Stimulated activated CD4-positive, alpha-beta T cell treated with anti-CD3 and anti-CD28 coated beads, Interleukin-12 subunit alpha, Interleukin-12 subunit beta, amount 100 ng/mL, for 4 hours (primary cell): Measurements from ENCODE around the gene GRAMD1B.

Source experiments
- DNase-seq: peaks from one replicate; pipeline ENCODE4 v3.0.0-alpha.2; 2020

Gene GRAMD1B

DNA sequence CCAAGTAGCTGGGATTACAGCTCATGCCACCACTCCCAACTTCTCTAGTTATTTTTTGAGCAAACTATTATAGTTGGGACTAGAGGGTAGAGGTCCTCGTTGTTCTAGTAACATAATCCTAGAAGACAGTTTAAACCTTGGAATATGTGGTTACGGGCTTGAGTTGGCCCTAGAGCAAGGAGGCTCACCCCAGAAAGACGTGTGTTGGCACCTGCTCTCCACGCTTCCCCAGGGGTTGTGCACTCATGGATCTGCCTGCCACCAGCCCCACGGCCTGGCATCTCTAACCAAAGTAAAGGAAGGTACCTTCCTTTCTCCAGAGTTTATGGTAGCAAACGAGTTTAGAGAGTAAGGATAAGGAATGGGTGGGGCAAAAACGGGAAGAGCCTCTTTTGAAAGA lies 145.4 kb downstream of the GRAMD1B start:
- no peak for DNase-seq

DNA sequence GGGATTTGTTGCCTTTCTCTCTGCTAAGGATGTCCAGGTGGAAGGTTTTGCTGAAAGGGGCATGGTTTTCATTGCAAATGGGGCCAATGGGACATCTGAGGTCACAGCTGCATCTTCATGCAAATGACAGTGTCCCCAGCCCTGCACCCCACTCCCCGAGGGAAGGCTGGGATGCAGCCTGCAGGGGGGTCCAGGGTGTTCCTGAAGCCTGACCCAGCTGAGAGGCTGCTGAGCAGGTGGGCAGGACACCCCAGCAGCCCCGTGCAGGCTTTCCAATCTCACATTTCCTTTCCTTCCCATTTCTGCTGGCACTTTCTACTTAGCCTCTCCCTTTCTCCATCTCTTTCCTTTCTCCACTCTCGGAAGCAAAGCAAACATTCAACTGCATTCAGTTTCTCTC lies 146.0 kb downstream of the GRAMD1B start:
- no peak for DNase-seq

DNA sequence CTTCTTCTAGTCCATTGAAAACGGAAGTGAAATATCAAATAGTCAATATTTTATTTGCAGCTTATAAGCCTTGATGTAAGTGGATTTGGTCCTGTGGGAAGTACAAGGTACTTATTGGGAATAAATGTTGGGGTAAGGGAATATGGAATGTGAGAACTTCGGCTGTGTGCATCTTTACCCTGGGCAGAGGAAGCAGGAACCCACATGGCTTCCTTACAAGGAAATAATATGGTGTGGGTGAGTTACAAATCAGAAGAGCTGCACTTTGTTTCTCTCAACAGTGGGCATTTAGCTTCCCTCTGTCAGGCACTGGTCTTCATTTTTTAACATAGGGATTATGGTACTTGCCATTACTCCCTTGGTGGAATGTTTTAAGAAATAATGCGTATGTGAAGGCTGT lies 146.4 kb downstream of the GRAMD1B start:
- DNase-seq = no peak

DNA sequence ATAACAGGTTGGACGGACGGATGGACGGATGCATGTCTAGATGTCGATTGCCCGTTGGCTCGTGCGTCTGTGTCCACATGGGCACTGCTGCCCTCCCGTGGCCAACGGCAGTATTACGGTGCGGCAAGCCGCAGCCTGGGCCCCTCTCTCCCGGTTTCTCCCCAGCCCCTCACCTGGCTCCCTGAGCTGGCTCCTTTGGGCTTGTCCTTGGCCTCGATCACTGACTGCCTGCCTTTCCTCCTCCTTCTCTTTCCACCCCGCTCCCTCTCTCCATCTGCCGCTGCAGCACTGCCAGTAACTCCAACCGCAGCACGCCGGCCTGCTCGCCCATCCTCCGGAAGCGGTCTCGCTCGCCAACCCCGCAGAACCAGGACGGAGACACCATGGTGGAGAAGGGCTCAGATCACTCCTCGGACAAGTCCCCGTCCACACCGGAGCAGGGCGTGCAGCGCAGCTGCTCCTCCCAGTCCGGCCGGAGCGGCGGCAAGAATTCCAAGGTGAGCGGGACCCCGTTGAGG lies 147.1 kb downstream of the GRAMD1B start:
- DNase-seq = peak; percentile 71

DNA sequence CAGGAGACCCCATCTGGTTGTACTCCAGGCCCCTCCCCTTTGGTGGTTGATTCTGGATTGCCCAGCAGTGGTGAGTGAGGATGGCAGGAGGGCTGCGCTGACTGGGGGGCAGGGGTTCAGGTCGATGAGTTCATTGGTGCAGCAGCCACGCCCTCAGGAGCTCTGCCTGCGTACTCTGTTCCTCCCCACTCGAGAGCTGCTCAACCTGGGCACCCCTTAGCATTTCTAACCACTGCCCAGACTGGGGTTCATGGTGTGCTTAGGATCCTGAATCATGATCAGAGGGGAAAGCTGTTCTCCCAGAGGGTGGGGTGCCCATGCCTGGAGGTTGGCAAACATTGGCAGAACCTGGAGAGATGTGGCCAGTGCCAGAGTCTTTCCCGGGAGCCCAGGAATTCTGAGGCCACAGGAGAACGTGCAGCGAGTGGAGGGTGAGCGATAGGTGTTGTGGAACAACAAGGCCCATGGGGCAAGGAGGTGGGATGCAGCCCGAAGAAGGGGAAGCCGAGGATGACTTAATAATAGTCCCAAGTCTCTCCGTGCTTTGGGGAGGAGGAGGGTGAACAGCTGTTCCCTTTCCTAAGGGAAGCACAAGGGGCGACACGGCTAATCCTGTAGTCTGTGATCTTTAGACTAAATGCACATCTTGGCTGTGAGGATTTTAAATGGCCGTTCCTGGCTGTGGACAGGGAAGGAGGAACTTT lies 148.9 kb downstream of the GRAMD1B start:
- no peak for DNase-seq

DNA sequence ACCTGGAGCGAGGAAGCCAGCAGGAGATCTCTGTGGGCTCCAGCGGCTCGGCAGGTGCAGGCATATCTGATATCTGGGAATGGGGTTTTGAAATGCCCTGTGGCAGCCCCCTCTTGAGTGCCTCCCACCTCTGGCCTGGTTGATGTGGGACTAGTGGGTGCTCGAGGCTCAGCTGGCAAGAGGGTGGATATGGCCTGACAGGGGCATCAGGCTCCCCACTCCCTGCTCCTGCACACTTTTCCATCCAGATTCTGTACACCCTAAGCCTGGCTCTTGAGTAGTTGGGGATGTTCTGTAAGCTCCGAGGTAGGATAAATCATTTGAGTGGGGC lies 149.4 kb downstream of the GRAMD1B start:
- no peak for DNase-seq

GRCh38 chr11:123580137-123580536 lies 150.1 kb downstream of the GRAMD1B start:
- DNase-seq = no peak

- peak; percentile 62 for DNase-seq
Observed at GRCh38 chr11:123580557-123581275, 150.6 kb downstream of the GRAMD1B start.

DNA sequence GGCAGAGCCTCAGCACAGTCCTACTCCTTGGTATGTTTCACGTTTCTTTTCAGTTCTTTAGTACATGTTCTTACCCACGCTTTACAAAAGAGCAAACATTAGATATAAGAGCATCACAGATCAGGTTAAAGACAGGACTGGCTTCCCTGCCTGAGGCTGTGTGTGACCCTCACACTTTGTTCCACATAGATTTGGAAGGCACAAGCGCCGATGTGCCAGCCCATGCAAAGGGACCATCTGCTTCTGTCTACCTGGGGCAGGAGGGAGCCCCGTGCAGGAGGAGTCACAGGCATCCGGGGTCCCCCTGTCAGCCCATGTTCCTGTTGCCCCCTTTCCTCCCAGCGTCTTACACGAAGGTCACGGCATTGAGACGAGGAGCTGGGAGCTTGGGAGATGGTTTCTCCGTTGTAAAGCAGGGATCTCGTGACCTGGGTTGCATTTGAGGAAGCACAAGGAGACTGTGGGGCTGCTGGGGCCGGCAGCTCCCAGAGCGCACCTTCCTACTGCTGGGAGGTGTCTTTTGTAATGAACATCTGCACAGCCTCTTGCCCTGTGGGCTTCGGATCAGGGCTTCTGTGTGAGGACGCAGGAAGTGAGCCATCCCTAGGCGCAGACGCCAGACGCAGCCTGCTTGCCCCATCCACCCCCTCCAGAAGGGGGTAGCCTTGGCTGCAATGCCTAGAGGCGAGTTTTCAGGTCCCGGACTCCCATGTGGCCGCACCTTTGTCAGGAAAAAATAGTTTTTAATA lies 151.8 kb downstream of the GRAMD1B start:
- DNase-seq = no peak

GRCh38 chr11:123582992-123583504 lies 153.0 kb downstream of the GRAMD1B start:
- DNase-seq = no peak

GRCh38 chr11:123584186-123584585 lies 154.1 kb downstream of the GRAMD1B start:
- DNase-seq = no peak

DNA sequence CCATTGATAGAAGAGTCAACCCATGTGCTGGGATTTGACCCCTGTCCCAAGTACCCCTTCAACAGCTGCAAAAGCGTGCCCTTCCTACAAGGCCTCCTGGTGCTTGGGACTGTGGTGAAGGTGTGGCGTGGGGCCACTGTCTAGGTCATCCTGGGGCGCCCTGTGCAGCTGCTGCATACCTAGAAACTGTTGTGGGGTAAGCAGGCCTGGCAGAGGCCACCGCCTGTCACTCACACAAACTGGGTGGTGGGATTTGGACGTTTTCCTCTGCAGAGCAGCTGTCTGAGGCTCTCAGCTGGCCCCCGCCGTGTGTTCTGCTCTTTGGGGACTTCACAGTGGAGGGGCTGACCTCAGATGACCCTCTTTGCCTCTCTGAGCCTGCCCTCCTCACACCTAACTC lies 154.7 kb downstream of the GRAMD1B start:
- DNase-seq = no peak

GRCh38 chr11:123585206-123585605 lies 155.1 kb downstream of the GRAMD1B start:
- DNase-seq = no peak

- no peak for DNase-seq
Observed at GRCh38 chr11:123585706-123586105, 155.6 kb downstream of the GRAMD1B start.

GRCh38 chr11:123586568-123586967 lies 156.5 kb downstream of the GRAMD1B start:
- no peak for DNase-seq

DNA sequence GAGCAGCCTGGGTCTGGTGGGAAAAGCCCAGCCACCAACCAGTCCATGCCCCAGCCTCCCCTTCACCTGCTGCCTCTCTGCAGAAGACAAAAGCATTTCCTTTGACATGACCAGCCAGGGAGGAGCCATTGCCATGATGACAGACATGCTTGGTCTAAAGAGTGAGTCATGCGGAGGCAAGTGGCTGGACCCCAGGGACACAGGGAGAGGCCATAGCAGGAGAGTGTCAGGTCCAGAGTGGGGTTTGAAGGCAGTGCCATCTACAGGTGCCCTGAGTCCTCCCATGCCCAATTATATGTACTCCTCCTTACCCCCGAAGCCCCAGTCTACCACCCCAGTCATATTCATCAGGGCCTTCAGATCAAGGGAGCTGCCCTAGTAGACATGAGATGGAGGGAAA lies 157.0 kb downstream of the GRAMD1B start:
- no peak for DNase-seq

GRCh38 chr11:123587559-123587958 lies 157.5 kb downstream of the GRAMD1B start:
- no peak for DNase-seq

GRCh38 chr11:123588117-123588863 lies 158.2 kb downstream of the GRAMD1B start:
- no peak for DNase-seq

GRCh38 chr11:123588864-123589262 lies 158.8 kb downstream of the GRAMD1B start:
- no peak for DNase-seq

DNA sequence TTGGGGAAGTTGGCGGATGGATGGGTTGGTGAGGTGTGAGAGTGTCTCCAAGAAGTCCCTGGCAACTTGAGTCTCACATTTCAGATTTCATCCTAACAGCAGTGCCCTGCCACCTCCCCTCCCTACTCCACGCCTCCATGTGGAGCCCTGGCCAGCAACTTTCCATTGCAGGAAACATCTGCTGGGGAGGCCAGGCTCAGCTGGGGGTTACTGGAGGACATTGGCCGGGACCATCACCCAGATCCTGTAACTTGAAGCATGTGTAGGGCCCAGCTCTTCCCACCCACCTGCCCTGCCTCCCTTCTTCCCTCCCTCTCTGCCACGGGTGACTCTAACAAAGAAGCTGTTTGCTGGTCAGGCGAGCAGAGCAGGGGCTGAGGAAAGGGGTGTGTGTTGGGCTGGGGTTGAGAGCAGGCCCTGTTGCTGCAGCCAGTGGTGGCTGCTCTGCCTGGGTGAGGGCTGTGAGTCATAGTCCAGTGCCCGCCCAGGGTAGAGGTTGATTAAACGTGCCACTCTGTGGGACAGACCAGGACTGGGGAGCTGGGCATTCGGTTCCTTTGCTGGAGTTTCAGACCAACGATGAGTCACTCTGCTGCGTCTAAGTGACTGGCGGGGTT lies 160.3 kb downstream of the GRAMD1B start:
- no peak for DNase-seq

DNA sequence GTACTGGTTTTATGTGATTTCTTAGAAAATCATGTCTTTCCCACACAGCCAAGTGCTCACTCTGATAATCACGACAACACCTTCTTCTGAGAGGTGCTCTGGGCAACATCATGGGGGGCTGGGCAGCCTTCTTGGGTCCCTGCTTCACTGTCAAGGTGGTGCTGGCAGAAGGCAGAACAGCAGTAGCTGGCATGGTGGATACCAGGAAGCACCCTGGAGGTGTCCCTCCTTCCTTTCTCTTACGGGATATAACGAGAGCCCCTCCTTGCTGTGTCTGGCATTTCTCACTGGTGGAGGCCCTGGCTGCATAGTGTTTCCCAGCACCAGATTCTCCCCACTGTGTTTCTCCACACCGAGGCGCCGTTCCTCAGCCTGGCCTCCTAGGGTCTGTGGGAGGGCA lies 163.5 kb downstream of the GRAMD1B start:
- DNase-seq = no peak

DNA sequence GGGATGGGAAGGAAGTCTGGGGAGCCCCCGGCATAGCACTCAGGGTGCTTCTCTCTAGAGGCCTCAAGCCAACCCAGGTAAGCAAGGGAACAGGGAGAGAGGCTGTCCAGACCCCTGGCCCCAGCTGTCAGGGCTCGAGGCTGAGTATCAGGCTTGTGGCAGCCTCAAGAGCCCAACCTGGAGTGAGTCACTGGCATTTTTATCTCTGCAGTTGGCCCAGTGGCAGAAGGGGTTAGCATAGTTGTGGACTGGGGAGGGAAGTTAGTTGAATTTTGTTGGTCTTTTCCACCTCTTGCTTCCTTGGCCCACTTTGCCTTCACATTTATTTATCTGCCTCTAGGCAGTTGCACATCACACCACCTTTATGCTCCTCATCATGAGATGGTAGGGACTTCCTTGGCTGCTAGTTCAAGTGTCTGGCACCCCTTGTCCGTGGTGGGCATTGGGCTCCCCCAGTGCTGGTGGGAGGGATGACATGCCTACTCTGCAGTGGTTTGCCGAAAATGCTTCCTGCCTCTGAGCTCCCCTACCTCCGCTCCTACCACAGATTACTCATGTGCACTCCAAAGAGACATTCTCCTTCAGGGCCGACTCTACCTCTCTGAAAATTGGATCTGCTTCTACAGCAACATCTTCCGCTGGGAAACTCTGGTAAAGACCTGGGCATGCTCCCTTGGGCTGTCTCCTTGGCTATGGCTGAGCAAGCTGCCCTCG lies 164.3 kb downstream of the GRAMD1B start:
- DNase-seq = no peak
